Tibial nerve (tissue), 4 donors: ENCODE measurements around the gene TMEM59. TPM values are rescaled to one million over a fixed set of nuclear protein-coding genes. Genes with fewer than 3 reads are reported as not detected.
"Not testable (repeated sequence)": the region's sequence is repeated elsewhere in the genome, so short reads cannot be mapped to it uniquely, and the experiment has no call there.

Source experiments
- DNase-seq, 2 donors: peaks; one replicate each; pipeline ENCODE4 v3.0.0-alpha.2; 2019; ENCODE audit warnings: low spot score in 2 of 2
- H3K27ac ChIP-seq, 4 donors: fragments of 200-600 bp; sonication (generic) in 3 of 4; one replicate each; pipeline ENCODE4 v1.5.1; 2017 to 2019; ENCODE audit warnings: mild to moderate bottlenecking in 1 of 4
- H3K27me3 ChIP-seq, 2 donors: fragments of 200-600 bp; sonication (generic) in 1 of 2; one replicate each; pipeline versions ENCODE4 v1.5.1 to v1.6.0; 2017 to 2019
- H3K36me3 ChIP-seq, 3 donors: fragments of 200-600 bp; sonication (generic); one replicate each; pipeline ENCODE4 v1.5.1; 2018 to 2019
- H3K4me1 ChIP-seq, 4 donors: fragments of 200-600 bp; sonication (generic) in 3 of 4; one replicate each; pipeline ENCODE4 v1.5.1; 2017 to 2019
- H3K4me3 ChIP-seq, 4 donors: fragments of 200-600 bp; sonication (generic) in 3 of 4; one replicate each; pipeline ENCODE4 v1.5.1; 2017 to 2019; ENCODE audit warnings: mild to moderate bottlenecking in 1 of 4, moderate library complexity in 1 of 4
- H3K9me3 ChIP-seq, 4 donors: fragments of 200-600 bp; sonication (generic) in 3 of 4; one replicate each; pipeline ENCODE4 v1.5.1; 2017 to 2019
- EP300 ChIP-seq, 2 donors: sonication (generic); formaldehyde crosslinking; IDR thresholded peaks; one replicate each; pipeline ENCODE4 v1.6.1; 2017; ENCODE audit warnings: antibody characterized with exemption in 2 of 2, mild to moderate bottlenecking in 1 of 2
- POLR2A ChIP-seq, 2 donors: fragments of 450-650 bp; IDR thresholded peaks; one replicate each; pipeline ENCODE4 v1.6.1; 2017; ENCODE audit warnings: antibody characterized with exemption in 2 of 2, mild to moderate bottlenecking in 2 of 2, moderate library complexity in 2 of 2
- WGBS, 2 donors: methylation state at CpG; one replicate each; pipeline ENCODE4 v1.1.5; 2018; 5-methylcytosine and 5-hydroxymethylcytosine counted together
- total RNA-seq, 4 donors: library from RNA; depleted of rRNA; stranded (reverse); fragments of >200 nt; gene quantifications; one replicate each; pipeline ENCODE4 v1.1.0, GENCODE V29; 2016
- TF ChIP-seq, protein P1 (sequence below), 5 experiments: fragments of 200-600 bp in 3 of 5; fragments of 450-650 bp in 2 of 5; sonication (generic) in 3 of 5; IDR thresholded peaks; one replicate each; pipeline ENCODE4 v1.5.1; 2016 to 2019; ENCODE audit warnings: antibody characterized with exemption in 5 of 5, mild to moderate bottlenecking in 3 of 5, moderate library complexity in 2 of 5

TMEM59 gene
- total RNA-seq, 4 donors from 2014 or later, result 145 to 304 (median 189) TPM

DNA sequence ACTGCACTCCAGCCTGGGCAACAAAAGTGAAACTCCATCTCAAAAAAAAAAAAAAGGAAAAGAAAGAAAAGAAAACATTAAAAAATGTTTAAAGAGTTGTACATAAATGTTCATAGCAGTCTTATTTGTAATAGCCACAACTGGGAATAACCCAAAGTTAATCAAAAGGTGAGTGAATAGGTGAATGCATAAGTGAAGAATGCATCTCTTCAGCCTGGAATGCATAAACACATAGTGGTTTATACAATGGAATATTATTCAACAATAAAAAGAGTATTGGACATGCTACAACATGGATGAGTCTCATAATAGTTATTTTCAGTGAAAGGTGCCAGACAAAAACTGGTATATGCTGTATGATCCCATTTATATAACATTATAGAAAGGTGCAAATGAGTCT lies 53.1 kb downstream of the TMEM59 start:
- Histone ChIP-seq H3K27me3 (no peaks in the 10 kb centered on the region), H3K4me3 (no peak overlapping the region), H3K9me3 (no peaks in the 10 kb centered on the region), H3K36me3 (no peaks in the 10 kb centered on the region), H3K27ac (no peak overlapping the region), H3K4me1 (no peaks in the 10 kb centered on the region)
- DNase-seq, result no peak
- no peak for TF ChIP-seq EP300 (IDR thresholded peaks at IDR 0.05)
- TF ChIP-seq, protein P1, sequence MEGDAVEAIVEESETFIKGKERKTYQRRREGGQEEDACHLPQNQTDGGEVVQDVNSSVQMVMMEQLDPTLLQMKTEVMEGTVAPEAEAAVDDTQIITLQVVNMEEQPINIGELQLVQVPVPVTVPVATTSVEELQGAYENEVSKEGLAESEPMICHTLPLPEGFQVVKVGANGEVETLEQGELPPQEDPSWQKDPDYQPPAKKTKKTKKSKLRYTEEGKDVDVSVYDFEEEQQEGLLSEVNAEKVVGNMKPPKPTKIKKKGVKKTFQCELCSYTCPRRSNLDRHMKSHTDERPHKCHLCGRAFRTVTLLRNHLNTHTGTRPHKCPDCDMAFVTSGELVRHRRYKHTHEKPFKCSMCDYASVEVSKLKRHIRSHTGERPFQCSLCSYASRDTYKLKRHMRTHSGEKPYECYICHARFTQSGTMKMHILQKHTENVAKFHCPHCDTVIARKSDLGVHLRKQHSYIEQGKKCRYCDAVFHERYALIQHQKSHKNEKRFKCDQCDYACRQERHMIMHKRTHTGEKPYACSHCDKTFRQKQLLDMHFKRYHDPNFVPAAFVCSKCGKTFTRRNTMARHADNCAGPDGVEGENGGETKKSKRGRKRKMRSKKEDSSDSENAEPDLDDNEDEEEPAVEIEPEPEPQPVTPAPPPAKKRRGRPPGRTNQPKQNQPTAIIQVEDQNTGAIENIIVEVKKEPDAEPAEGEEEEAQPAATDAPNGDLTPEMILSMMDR (IDR thresholded peaks at IDR 0.05), result no peak
- no peak for TF ChIP-seq POLR2A (IDR thresholded peaks at IDR 0.05)

DNA sequence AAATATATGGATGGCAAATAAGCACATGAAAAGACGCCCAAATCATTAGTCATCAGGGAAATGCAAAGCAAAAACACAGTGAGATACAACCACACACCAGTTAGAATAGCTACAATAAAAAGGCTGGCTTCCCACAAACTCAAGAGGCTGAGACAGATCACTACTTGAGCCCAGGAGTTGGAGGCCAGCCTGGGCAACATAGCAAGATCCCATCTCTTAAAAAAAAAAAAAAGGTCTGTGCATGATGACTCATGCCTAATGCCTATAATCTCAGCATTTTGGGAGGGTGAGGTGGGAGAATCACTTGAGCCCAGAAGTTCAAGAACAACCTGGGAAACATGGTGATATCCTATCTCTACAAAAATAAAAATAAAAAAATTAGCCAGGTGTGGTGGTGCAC lies 54.8 kb downstream of the TMEM59 start:
- Histone ChIP-seq H3K9me3 (no peaks in the 10 kb centered on the region), H3K36me3 (no peaks in the 10 kb centered on the region), H3K27me3 (no peaks in the 10 kb centered on the region), H3K27ac (no peak overlapping the region), H3K4me1 (no peaks in the 10 kb centered on the region), H3K4me3 (no peak overlapping the region)
- no peak for DNase-seq
- TF ChIP-seq, protein P1 (IDR thresholded peaks at IDR 0.05), result no peak
- TF ChIP-seq POLR2A (IDR thresholded peaks at IDR 0.05) (no peak), EP300 (IDR thresholded peaks at IDR 0.05) (no peak)
- WGBS, 2 donors, result 93 to 96% methylated on average over 1 of the region's 1 CpG

DNA sequence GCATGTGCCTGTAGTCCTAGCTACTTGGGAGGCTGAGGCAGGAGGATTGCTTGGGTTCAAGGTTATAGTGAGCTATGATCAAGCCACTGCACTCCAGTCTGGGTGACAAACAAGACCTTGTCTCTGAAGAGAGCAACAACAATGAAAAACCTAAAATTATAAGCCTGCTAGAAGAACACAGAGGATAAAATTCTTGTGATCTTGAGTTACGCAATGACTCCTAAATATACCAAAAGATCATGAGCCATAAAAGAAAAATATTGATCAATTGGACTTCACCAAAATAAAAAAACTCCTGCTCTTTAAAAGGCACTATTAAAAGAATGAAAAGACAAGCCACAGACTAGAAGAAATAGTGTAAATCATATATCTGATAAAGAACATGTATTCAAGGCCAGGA lies 57.3 kb downstream of the TMEM59 start:
- no peaks in the 10 kb centered on the region for H3K4me1 ChIP-seq
- 81 to 84% methylated on average over 1 of the region's 1 CpG for WGBS, 2 donors
- no peaks in the 10 kb centered on the region for H3K27me3 ChIP-seq
- no peak overlapping the region for H3K27ac ChIP-seq
- no peak overlapping the region for H3K4me3 ChIP-seq
- H3K36me3 ChIP-seq, result no peaks in the 10 kb centered on the region
- TF ChIP-seq POLR2A (IDR thresholded peaks at IDR 0.05), result no peak
- TF ChIP-seq, protein P1 (IDR thresholded peaks at IDR 0.05), result no peak
- no peak for TF ChIP-seq EP300 (IDR thresholded peaks at IDR 0.05)
- no peak for DNase-seq
- H3K9me3 ChIP-seq, result no peaks in the 10 kb centered on the region

DNA sequence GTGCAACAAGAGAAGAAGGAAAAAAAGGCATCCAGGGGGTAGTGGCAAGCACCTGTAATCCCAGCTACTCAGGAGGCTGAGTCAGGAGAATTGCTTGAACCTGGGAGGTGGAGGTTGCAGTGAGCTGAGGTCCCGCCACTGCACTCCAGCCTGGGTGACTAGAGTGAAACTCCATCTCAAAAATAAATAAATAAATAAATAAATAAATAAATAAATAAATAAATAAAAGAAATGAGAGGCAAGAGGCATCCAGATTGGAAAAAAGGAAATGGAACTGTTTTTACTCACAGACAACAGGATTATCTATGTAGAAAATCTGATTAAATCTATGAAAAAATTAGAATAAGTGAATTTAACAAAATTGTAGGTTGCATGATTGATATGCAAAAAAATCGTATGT lies 58.5 kb downstream of the TMEM59 start:
- H3K27ac ChIP-seq, H3K27me3 ChIP-seq, H3K9me3 ChIP-seq, H3K36me3 ChIP-seq, H3K4me3 ChIP-seq, DNase-seq, H3K4me1 ChIP-seq: not testable (repeated sequence)
- 86 to 93% methylated on average over 2 of the region's 2 CpGs for WGBS, 2 donors

DNA sequence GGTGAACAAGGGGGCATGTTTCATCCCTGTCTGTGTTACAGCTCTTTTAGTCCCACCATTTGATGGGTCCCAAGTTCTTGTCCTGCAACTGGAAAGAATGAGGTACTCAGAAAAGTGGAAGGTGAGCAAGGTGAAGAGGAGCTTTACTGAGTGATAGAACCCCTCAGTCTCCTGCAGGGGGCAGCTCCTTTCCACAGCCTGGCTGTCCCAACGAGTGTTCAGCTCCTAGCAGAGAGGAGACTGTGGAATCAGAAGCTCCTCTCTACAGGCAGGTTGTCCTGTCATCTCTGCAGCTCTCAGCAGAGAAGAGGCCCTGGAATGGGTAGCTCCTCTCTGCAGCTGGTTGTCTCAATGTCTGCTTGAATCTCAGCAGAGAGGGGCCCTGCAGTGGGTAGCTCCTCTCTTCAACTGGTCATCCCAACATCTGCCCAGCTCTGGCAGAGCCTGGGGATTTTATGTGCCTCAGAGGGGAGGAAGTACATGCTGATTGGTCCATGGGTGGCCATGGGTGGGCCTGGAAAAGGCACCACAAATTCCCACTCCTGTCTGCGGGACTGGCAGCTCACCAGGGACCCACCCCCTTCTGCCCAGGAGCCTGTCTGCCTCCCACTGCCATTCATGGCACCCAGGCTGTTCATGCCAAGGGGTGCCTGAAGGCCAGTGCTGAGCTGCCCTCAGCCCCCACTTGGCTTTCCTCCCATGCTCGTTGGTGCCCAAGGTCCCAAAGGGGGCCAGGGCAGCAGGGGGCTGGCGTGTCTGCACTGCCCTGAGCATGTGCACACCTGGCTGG lies 60.7 kb downstream of the TMEM59 start:
- Histone ChIP-seq H3K36me3 (no peaks in the 10 kb centered on the region), H3K4me3 (no peak overlapping the region), H3K9me3 (no peaks in the 10 kb centered on the region), H3K27me3 (no peaks in the 10 kb centered on the region), H3K27ac (no peak overlapping the region), H3K4me1 (no peaks in the 10 kb centered on the region)
- no peak for DNase-seq
- 76 to 77% methylated on average over 3 to 4 of the region's 4 CpGs for WGBS, 2 donors
- TF ChIP-seq EP300 (IDR thresholded peaks at IDR 0.05), result no peak

DNA sequence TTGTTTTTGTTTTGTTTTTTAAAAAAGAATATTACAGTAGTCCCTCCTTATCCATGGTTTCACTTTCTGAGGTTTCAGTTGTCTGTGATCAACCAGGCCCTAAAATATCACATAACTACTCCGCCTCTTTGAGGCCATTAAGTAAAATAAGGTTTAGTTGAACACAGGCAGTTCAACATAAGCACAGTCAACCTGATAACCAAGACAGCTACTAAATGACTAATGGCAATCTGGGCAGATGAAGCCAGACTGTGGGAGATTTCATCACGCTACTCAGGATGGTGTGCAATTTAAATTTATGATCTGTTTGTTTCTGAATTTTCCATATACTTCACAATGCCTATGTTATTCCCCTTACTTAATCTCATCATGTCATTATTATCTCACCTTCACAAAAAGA lies 65.1 kb downstream of the TMEM59 start:
- Histone ChIP-seq H3K9me3 (no peaks in the 10 kb centered on the region), H3K4me3 (no peak overlapping the region), H3K4me1 (no peaks in the 10 kb centered on the region), H3K27me3 (no peaks in the 10 kb centered on the region), H3K36me3 (no peaks in the 10 kb centered on the region), H3K27ac (no peak overlapping the region)
- WGBS, 2 donors, result 91 to 92% methylated on average over 2 of the region's 2 CpGs
- DNase-seq, result no peak
- TF ChIP-seq POLR2A (IDR thresholded peaks at IDR 0.05), result no peak
- TF ChIP-seq EP300 (IDR thresholded peaks at IDR 0.05), result no peak
- TF ChIP-seq, protein P1 (IDR thresholded peaks at IDR 0.05), result no peak
